Measurements from ENCODE around the gene TFDP2. TPM values are rescaled to one million over a fixed set of nuclear protein-coding genes. Genes with fewer than 3 reads are reported as not detected.
"Not testable (repeated sequence)": the region's sequence is repeated elsewhere in the genome, so short reads cannot be mapped to it uniquely, and the experiment has no call there.

The TFDP2 gene
- total and polyA plus RNA-seq, 9 of the 15 experiments (the other 6 are each of a cell fraction or from before 2014, with no cell fraction given) = 95.6 to 179 (median 126) TPM

GRCh38 chr3:142144587-142144986 lies 4.8 kb downstream of the TFDP2 start:
- peak; percentile 54 for TF ChIP-seq EGR1 (conservative IDR thresholded peaks at IDR 0.05)
- TF ChIP-seq ZNF121 (CRISPR knock-in tag; conservative IDR thresholded peaks at IDR 0.05) = peak; percentile 74
- POLR2A ChIA-PET = interaction anchor here (0.6 to 0.7 kb wide), 3 partner anchors 300 to 801 kb away, joined by 3 read pairs; no protein-coding TSS in a partner anchor
- H4K20me1 ChIP-seq (replicated peaks; ENCODE audit: control insufficient read depth, insufficient read depth, low read length); H3K9ac ChIP-seq (ENCODE audit: insufficient read depth in 1 of 2, low read depth in 2 of 2, low read length in 2 of 2); H3K4me2 ChIP-seq (ENCODE audit: insufficient read depth, low read length); intact Hi-C loops (cut with micrococcal nuclease); H3K27ac ChIP-seq (ENCODE audit: extremely low read depth, low read depth, low read length); in situ Hi-C loops (cut with MboI); H3K36me3 ChIP-seq (ENCODE audit: control insufficient read depth, insufficient read depth, low read length); H3K27me3 ChIP-seq (ENCODE audit: control insufficient read depth in 2 of 2, insufficient read depth in 2 of 2, low read length in 2 of 2); H3K4me3 ChIP-seq; ATAC-seq; H3K9me3 ChIP-seq (replicated peaks; ENCODE audit: control insufficient read depth, insufficient read depth, low read depth, low read length); CTCF ChIA-PET (ENCODE audit: low intra/inter-chr PET ratio); BruUV-seq (replicated peaks); H3K4me1 ChIP-seq (replicated peaks in 1 of 2; ENCODE audit: control insufficient read depth in 2 of 2, insufficient read depth in 2 of 2, low read length in 2 of 2); H3K9me1 ChIP-seq (ENCODE audit: control insufficient read depth, insufficient read depth, low read length); FAIRE-seq: not testable (repeated sequence)
- peak overlapping the region; percentile 28; the same call in 1 of the 2 replicates for H2AFZ ChIP-seq (ENCODE audit: low read depth, low read length)
- peaks cover 14% of the 10 kb centered on the region; the same call in 2 of the 3 replicates for H3K79me2 ChIP-seq (ENCODE audit: control insufficient read depth, insufficient read depth, low read length)
- 31% methylated on average over 5 of the region's 5 CpGs for WGBS (ENCODE audit: insufficient coverage, low coverage, missing lambda C conversion rate)
- peak in 1 of 4 experiments; percentile 33 for DNase-seq (ENCODE audit: extremely low read depth in 1 of 4, low spot score in 3 of 4)

- H3K9me1 ChIP-seq (ENCODE audit: control insufficient read depth, insufficient read depth, low read length); H3K4me2 ChIP-seq (ENCODE audit: insufficient read depth, low read length); H3K9ac ChIP-seq (ENCODE audit: insufficient read depth in 1 of 2, low read depth in 2 of 2, low read length in 2 of 2); intact Hi-C loops (cut with micrococcal nuclease); H3K36me3 ChIP-seq (ENCODE audit: control insufficient read depth, insufficient read depth, low read length); H3K27me3 ChIP-seq (ENCODE audit: control insufficient read depth in 2 of 2, insufficient read depth in 2 of 2, low read length in 2 of 2); FAIRE-seq; H3K9me3 ChIP-seq (replicated peaks; ENCODE audit: control insufficient read depth, insufficient read depth, low read depth, low read length); in situ Hi-C loops (cut with MboI); BruUV-seq (replicated peaks); CTCF ChIA-PET (ENCODE audit: low intra/inter-chr PET ratio); H3K79me2 ChIP-seq (ENCODE audit: control insufficient read depth, insufficient read depth, low read length); H3K4me3 ChIP-seq; H4K20me1 ChIP-seq (replicated peaks; ENCODE audit: control insufficient read depth, insufficient read depth, low read length); POLR2A ChIA-PET; H3K4me1 ChIP-seq (replicated peaks in 1 of 2; ENCODE audit: control insufficient read depth in 2 of 2, insufficient read depth in 2 of 2, low read length in 2 of 2); H3K27ac ChIP-seq (ENCODE audit: extremely low read depth, low read depth, low read length): not testable (repeated sequence)
- WGBS (ENCODE audit: insufficient coverage, low coverage, missing lambda C conversion rate) = 69% methylated on average over 15 of the region's 15 CpGs
- ATAC-seq (peak; percentile 56), DNase-seq (ENCODE audit: extremely low read depth in 1 of 4, low spot score in 3 of 4) (peak in 1 of 4 experiments; percentile 33)
- peak in 2 of 3 experiments; percentile 34 to 59; a peak in 4 of 6 replicates for TF ChIP-seq CTCF (IDR thresholded peaks at IDR 0.05 in 2 of 3, conservative IDR thresholded peaks at IDR 0.05 in 1 of 3; ENCODE audit: insufficient read depth in 2 of 3, low read depth in 1 of 3, low read length in 3 of 3)
- TF ChIP-seq MAZ (CRISPR knock-in tag; conservative IDR thresholded peaks at IDR 0.05 in 1 of 2, IDR thresholded peaks at IDR 0.05 in 1 of 2) = 0 out of 4 replicates have a peak, but pooled peaks of 1 of the 2 experiments have one; percentile 40
- TF ChIP-seq YY1 (IDR thresholded peaks at IDR 0.05; ENCODE audit: borderline replicate concordance in 1 of 3, control insufficient read depth in 1 of 3, extremely low read depth in 1 of 3, insufficient read depth in 3 of 3, insufficient read length in 1 of 3, insufficient replicate concordance in 2 of 3, low read depth in 1 of 3, low read length in 2 of 3) = peak in 2 of 3 experiments; percentile 36 to 81
- peak in 1 of 2 experiments; percentile 42; a peak in 2 of 4 replicates for TF ChIP-seq RAD21 (CRISPR knock-in tag; conservative IDR thresholded peaks at IDR 0.05 in 1 of 2, IDR thresholded peaks at IDR 0.05 in 1 of 2)
- H2AFZ ChIP-seq (ENCODE audit: low read depth, low read length) = peak overlapping the region; percentile 68
Observed at GRCh38 chr3:142140608-142141285, 8.6 kb downstream of the TFDP2 start.

Measured in K562 (cell line).